ENCODE data around the gene MED16.
"Not testable (repeated sequence)": the region's sequence is repeated elsewhere in the genome, so short reads cannot be mapped to it uniquely, and the experiment has no call there.

Gene MED16

DNA sequence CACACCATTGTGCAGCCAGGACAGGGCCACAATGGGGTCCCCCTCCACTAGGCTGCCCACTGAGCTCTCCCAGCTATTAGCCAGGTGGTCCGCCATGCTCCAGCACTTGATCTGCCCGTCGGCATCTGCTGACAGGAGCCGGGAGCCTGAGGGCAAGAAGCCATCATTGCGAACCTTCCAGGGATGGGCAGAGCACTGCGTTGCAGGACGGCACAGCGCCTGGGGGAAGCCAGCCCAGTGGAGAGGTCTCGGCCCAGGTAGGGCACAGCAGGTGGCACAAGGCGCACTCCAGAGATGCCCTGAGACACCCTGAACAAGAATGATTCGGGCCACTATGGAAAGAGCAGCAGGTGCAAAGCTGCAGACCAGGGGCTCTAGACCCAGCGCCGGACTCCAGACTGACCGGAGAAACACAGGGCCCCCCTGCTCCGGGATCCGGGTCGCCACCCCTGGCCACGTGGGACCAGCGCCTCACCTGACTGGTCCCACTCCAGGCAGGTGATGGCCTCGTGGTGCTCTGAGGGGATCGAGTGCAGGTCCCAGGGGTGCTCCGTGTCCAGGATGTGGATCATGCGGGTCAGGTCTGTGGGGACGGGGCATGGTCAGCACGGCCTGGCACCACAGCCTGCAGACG lies 3.2 kb downstream of the MED16 start:
- no peak for DNase-seq (ENCODE audit: low read depth)

DNA sequence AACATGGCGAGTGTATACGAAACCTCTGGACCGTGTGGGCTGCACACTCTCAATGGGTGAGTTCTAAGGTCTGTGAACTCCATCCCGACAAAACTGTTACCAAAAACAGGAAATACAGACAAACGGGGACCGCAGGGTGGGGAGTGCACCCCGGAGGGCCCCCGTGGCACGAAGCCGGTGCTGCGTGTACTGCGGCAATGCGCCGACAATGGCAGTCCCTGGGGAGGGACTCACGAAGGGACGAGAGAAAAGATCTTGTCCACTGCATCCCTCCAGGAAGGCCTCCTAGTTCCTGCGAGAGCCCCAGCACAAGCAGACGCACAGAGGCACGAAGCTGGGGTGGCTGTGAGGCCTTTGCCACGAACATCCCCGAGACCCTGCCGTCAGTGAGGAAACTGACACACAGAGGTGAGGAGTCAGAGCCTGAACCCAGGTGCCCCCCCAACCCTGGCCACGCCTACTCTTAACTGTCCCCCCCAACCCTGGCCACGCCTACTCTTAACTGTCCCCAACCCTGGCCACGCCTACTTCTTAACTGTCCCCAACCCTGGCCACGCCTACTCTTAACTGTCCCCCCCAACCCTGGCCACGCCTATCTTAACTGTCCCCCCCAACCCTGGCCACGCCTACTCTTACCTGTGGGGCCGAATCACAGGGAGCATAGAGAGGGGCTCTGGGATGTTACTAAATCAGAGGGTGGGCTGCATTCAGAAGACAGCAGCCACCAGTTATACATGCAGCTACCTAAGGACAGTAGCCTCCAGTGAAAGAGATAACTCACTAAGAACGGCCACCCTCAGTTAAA lies 4.2 kb downstream of the MED16 start:
- DNase-seq (ENCODE audit: low read depth), result no peak

DNA sequence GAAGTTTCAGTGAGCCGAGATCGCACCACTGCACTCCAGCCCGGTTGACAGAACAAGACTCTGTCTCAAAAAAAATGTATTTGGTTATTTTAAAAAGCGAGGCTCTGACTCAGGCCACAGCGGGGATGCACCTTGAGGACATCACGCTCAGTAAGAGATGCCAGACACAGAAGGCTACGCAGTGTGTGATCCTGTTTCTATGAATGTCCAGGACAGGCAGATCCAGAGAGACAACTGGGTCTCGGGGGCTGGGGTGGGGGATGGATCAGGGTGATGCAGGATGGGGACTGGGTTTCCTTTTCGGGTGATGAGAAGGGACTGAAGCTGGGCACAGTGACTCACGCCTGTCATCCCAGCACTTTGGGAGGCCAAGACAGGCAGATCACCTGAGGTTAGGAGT lies 5.4 kb downstream of the MED16 start:
- DNase-seq (ENCODE audit: low read depth), result no peak

DNA sequence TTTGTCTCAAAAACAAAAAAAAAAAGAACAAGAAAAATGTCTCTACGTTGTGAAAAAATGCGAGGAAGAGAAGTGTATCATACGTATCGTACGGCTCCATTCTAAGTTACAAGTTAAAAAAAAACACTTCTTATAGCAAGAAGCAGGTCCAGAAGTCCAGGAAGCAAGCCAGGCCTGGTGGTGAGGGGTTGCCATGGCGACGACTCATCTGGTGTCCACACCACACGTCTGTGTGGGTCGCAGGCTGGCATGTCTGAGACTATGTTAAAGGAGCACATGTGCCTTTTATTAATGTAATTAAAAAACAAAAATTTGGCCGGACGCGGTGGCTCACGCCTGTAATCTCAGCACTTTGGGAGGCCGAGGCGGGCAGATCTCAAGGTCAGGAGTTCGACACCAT lies 5.9 kb downstream of the MED16 start:
- DNase-seq (ENCODE audit: low read depth), result no peak

DNA sequence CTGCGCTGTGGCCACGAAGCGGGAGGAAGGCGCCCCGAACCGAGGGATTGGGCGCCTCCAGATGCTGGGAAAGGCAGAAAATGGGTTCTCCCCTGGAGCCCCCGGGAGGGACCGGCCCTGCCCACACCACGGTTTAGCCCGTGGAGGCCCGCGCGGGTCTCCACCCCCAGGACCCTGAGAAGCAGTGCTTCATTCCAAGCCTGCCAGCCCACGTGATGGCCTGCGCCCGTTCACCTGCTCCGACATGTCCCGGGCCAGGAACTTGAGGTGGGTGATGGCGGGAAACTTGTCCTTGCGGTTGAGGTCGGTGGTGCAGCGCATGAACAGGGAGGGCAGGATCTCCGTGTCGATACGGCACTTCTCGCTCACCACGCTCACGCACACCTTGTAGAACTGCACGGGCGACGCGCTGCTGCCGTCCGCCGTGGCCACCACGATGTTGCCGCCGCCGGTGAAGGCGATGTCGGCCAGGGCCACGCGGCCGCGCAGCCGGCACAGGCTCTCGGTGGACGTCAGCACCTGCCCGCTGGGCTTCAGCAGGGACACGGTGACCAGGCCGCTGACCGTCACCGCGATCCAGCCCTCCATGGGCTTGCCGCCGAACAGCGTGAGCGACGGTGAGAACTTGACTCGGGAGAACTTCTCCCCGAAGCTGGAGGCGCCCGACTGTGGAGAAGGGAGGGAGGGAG lies 7.3 kb downstream of the MED16 start:
- no peak for DNase-seq (ENCODE audit: low read depth)

DNA sequence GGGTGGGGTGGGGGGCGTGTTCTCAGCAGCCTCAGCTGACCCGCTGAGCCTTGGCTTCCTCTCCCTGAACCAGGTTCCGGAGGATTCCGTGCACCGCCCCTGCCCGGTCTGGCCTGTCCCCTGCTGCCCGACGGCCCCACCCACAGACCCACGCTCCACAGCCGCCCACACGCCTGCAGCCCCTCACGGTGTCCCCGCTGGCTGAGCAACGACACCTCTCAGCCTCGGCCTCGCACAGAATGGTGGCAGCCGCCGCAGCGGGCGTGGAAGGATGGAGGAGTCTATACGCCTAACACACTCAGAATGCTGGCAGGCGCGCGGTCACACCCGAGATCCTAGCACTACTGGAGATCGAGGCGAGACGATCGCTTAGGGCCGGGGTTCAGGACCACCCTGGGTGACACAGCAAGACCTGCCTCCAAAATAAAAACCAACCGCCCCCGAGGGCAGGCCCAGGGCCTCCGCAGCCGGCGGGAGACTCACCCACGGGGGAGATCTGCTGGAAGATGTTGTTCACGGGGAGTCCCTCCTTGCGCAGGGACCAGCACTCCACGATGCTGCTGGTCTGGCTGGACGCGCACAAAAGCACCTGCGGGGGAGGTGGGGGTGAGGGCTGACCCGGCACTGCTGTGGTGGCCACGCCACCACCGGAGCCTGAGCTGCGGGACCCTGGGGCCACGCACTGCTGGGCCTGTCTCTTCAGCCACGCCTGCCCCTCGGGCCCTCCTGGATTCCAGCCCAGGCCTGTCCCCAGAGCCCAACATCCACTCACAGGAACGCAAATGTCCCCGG lies 8.4 kb downstream of the MED16 start:
- no peak for DNase-seq (ENCODE audit: low read depth)

DNA sequence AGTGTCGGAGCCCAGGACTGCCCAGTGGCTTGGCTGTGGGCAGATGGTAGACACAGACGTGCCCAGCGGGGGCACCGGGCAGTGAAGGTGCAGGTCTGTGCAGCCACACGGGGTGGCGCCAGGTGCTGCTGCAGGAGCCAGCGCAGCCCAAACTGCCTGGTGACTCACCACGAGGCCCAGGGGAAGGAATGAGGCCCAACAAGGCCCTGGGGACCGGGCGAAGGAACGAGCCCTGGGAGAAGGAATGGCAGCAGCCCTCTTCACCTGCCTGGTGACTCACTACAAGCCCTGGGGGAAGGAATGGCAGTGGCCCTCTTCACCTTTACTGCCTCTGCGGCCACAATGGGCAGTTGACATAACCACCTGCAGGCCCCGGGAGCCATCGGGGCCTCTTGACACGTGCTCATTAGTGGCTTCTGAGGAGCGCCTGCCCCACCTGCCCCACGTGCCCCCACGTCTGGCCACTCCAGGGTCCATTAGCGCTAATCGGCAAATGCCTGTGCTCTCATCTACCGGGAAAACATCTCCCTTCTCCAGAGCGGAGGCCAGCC lies 9.3 kb downstream of the MED16 start:
- DNase-seq (ENCODE audit: low read depth), result no peak

DNA sequence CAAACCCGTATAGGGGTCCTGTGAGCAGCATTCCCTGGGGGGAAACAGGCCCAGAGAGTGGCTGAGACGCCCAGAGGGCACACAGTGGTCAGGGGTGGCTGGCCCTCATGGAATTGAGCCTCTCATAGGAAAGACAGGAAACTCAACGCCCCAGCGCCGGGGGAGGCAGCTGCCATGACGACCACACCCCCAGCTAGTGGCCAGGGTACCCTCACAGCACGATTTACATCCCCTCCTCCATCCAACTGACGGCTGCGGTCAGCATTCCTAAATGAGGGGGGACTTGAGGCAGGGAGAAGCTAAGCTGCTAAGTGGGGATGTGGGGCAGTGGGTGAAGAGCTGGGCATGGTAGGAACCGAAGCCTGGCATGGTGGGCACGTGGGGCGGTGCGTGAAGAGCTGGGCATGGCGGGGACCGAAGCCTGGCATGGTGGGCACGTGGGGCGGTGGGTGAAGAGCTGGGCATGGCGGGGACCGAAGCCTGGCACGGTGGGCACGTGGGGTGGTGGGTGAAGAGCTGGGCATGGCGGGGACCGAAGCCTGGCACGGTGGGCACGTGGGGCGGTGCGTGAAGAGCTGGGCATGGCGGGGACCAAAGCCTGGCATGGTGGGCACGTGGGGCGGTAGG lies 10.0 kb downstream of the MED16 start:
- DNase-seq (ENCODE audit: low read depth), result no peak

DNA sequence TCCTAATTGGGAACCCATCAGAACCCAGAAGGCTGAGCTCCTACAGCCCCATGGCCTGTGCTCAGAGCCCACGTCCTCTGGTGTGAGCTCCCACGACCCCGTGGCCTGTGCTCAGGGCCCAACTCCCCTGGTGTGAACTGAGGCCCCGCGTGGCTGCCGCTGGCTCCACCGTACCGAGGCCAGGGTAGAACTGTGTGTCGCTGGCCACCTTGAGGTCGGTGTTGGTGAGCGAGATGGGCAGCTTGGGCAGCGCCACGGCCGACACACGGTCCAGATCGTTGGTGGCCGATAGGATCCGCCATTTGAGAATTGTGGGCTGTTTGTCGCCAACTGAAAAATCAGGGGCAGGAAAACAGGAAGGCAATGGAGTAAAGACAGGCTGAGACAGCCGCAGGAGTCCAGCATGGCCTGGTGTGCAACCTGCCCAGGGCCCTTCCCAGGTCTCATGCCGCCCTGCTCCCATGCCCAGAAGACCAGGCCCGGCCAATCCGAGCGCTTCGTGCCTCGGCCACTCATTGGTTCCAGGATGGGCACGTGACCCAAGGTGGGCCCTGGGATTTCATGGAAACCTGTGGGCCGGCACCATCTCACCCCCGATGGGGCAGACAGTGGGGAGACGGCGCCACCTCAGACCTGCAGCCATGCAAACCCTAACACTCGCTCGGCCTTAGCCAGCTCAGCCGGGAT lies 11.5 kb downstream of the MED16 start:
- no peak for DNase-seq (ENCODE audit: low read depth)

DNA sequence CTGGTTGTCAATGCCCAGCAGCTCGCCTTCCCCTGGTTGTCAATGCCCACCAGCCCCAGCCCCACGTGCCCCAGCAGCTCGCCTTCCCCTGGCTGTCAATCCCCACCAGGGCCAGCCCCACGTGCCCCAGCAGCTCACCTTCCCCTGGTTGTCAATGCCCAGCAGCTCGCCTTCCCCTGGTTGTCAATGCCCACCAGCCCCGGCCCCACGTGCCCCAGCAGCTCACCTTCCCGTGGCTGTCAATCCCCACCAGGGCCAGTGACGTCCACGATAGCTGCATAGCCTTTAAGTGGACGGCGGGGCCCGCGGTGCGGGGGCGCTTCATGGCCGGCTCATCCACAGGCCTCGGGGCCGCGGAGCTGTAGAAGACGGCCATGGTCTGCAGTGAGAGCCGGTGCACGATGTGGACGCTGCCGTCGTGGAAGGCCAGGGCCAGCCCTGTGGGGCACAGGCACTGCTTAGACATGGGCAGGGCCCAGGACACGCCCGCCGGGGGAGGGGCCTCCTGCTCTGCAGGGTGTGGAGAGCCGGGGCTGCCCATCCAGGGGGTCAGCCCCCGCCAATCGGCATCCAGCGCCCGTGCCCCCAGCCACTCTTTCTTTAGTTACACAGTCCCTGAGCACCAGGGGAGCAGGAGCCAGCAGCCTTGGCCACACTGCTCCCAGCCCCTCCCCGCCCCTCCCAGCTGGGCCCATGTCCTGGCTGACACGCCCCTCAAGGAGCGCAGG lies 13.1 kb downstream of the MED16 start:
- no peak for DNase-seq (ENCODE audit: low read depth)

DNA sequence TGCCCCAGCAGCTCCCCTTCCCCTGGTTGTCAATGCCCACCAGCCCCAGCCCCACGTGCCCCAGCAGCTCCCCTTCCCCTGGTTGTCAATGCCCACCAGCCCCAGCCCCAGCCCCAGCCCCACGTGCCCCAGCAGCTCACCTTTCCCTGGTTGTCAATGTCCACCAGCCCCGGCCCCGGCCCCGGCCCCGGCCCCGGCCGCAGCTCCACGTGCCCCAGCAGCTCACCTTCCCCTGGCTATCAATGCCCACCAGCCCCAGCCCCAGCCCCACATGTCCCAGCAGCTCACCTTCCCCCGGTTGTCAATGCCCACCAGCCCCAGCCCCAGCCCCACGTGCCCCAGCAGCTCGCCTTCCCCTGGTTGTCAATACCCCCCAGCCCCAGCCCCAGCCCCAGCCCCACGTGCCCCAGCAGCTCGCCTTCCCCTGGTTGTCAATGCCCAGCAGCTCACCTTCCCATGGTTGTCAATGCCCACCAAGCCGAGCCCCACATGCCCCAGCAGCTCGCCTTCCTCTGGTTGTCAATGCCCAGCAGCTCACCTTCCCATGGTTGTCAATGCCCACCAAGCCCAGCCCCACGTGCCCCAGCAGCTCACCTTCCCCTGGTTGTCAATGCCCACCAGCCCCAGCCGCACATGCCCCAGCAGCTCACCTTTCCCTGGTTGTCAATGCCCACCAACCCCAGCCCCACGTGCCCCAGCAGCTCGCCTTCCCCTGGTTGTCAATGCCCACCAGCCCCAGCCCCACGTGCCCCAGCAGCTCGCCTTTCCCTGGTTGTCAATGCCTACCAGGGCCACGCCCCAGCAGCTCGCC lies 14.0 kb downstream of the MED16 start:
- DNase-seq (ENCODE audit: low read depth), result not testable (repeated sequence)

DNA sequence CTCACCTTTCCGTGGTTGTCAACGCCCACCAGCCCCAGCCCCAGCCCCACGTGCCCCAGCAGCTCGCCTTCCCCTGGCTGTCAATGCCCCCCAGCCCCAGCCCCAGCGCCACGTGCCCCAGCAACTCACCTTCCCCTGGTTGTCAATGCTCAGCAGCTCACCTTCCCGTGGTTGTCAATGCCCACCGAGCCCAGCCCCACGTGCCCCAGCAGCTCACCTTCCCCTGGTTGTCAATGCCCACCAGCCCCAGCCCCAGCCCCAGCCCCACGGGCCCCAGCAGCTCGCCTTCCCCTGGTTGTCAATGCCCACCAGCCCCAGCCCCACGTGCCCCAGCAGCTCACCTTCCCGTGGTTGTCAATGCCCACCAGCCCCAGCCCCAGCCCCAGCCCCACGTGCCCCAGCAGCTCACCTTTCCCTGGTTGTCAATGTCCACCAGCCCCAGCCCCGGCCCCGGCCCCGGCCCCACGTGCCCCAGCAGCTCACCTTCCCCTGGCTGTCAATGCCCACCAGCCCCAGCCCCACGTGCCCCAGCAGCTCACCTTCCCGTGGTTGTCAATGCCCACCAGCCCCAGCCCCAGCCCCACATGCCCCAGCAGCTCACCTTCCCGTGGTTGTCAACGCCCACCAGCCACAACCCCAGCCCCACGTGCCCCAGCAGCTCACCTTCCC lies 14.9 kb downstream of the MED16 start:
- DNase-seq (ENCODE audit: low read depth), result not testable (repeated sequence)

DNA sequence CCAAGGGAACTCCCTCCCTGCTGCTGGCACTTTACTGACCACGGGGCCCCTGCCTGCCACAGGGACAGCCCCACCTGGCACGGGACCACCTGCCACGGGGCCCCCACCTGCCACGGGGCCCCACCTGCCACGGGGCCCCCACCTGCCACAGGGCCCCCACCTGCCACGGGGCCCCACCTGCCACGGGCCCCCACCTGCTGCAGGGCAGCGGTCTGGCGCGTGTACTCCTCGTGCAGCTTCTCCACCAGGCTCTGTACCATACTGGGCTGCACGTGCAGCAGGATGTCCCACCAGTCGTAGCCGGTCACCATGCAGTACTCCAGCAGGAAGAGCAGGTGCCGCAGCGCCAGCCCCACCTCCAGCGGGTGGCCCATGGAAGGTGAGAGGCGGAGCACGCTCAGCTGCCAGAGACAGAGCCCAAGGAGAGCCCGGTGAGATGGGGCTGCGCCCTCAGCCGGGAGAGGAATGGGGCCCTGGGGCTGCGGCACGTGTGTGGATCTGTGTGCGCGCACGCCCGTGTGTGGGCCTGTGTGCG lies 16.1 kb downstream of the MED16 start:
- no peak for DNase-seq (ENCODE audit: low read depth)

DNA sequence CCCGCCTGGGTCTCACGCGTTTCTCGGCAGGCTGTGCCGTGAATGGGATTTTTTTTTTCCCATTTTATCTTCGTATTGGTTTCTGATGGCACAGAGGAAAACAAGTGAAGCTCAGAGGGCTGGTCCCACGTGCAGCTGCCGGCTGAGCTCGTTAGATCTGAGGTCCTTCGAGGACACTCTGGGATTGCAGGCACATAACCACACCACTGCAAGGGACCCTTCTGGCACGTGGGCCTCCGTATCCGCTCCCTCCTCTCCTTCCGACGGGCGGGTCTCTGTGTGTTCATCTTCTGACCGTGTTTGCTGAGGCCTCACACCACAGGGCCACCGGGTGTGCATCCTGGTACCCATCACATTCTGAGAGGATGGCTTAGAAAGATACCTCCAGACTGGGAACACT lies 16.9 kb downstream of the MED16 start:
- DNase-seq (ENCODE audit: low read depth), result no peak

DNA sequence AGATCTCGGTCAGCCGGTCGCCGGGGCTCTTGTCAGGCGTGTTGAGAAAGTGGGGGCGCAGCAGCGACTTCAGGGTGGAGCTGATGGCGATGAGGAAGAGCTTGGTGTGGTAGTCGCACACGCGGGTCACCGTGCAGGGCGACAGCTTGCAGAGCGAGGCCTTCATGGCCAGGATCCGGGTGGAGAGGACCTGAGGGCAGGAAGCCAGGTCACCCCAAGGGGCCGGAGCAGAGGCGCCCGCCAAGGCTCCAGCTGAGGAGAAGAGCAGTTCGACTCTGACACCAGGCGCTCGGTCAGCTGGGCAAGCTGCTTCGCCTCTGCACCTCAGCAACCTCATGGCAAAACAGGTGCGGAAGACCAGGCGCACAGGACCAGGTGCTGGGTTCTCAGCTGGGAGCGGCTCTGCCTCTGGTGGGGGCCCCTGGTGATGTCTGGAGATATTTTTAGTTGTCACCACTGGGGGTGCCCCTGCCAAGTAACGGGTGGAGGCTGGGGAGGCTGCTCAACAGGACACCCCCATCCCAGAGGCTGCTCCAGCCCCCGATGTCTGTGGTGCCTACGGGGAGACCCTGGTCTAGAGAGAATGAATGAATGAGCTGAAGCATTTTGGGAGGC lies 17.6 kb downstream of the MED16 start:
- no peak for DNase-seq (ENCODE audit: low read depth)

DNA sequence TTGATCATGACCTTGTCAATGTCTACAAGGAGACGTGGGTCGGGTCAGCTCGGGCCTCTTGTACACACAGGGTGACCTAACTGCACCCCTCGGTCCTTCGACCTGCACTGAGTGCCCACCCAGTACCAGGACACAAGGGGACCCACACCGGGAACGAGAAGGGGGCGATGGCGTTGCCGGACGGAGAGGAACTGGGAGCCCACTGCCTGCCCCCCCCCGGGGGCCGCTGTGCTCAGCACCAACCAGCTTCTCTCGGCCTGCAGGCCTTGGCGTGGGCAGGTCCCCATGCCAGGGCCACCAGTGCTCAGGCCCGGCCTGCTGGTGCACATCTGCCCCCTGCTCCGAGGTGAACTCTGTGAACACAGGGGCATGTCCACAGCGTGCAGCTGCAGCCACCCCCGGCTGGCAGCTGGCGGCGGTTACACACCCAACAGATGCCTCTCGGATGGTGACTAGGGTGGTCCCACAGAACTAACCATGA lies 19.4 kb downstream of the MED16 start:
- no peak for DNase-seq (ENCODE audit: low read depth)

DNA sequence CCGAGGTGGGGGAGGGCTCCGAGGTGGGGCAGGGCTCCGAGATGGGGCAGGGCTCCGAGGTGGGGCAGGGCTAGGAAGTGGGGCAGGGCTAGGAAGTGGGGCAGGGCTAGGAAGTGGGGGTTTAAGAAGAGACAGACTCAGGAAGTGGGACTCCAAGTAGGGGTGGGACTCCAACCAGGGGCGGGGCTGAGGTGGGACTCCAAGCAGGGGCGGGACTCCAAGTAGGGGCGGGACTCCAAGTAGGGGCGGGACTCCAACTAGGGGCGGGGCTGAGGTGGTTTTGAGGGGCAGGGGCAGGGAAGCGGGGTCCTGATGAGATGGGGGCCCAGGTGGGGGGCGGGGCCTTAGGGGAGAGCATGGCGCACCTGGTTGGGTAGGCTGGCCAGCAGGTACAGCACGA lies 19.9 kb downstream of the MED16 start:
- peak; percentile 54 for DNase-seq (ENCODE audit: low read depth)

All from stimulated activated CD8-positive, alpha-beta memory T cell treated with anti-CD3 and anti-CD28 coated beads, Interleukin-4, amount 100 ng/mL, for 24 hours (primary cell).